Lower leg skin (tissue), 3 donors: ENCODE measurements around the gene SLC43A2.

Experiments
- CTCF ChIP-seq, 3 donors: fragments of 450-650 bp; IDR thresholded peaks; one replicate each; pipeline ENCODE4 v1.5.1; 2016; ENCODE audit warnings: antibody characterized with exemption in 3 of 3, mild to moderate bottlenecking in 3 of 3, moderate library complexity in 2 of 3
- POLR2A ChIP-seq, 2 donors: fragments of 450-650 bp; IDR thresholded peaks; one replicate each; pipeline ENCODE4 v1.6.1; 2016 to 2017; ENCODE audit warnings: antibody characterized with exemption in 2 of 2, mild to moderate bottlenecking in 1 of 2, moderate library complexity in 1 of 2

- TF ChIP-seq CTCF (IDR thresholded peaks at IDR 0.05), result no peak
- TF ChIP-seq POLR2A (IDR thresholded peaks at IDR 0.05), result no peak
Measured at GRCh38 chr17:1634841-1635650, 6.4 kb upstream of the SLC43A2 start.
